ENCODE data around the gene AGBL5.

- TF ChIP-seq, protein P1, sequence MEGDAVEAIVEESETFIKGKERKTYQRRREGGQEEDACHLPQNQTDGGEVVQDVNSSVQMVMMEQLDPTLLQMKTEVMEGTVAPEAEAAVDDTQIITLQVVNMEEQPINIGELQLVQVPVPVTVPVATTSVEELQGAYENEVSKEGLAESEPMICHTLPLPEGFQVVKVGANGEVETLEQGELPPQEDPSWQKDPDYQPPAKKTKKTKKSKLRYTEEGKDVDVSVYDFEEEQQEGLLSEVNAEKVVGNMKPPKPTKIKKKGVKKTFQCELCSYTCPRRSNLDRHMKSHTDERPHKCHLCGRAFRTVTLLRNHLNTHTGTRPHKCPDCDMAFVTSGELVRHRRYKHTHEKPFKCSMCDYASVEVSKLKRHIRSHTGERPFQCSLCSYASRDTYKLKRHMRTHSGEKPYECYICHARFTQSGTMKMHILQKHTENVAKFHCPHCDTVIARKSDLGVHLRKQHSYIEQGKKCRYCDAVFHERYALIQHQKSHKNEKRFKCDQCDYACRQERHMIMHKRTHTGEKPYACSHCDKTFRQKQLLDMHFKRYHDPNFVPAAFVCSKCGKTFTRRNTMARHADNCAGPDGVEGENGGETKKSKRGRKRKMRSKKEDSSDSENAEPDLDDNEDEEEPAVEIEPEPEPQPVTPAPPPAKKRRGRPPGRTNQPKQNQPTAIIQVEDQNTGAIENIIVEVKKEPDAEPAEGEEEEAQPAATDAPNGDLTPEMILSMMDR (IDR thresholded peaks at IDR 0.05), result no peak
- TF ChIP-seq POLR2A (IDR thresholded peaks at IDR 0.05), result no peak
Observed at GRCh38 chr2:27096748-27097297, 45.4 kb downstream of the AGBL5 start.

All from testis (tissue), 2 donors.